GM08714 (cell line): ENCODE measurements around the gene AADAT.

Experiments used
- H3K4me3 ChIP-seq: fragments of 200-500 bp; sonication (Bioruptor generic); 2 replicates; pipeline ENCODE4 v1.5.1; 2014; ENCODE audit warnings: mild to moderate bottlenecking, low read length, inconsistent platforms
- ZNF274 ChIP-seq: IDR thresholded peaks from 2 replicates; pipeline ENCODE4 v1.6.1; 2012; ENCODE audit warnings: mild to moderate bottlenecking, low read depth, low read length

AADAT gene

DNA sequence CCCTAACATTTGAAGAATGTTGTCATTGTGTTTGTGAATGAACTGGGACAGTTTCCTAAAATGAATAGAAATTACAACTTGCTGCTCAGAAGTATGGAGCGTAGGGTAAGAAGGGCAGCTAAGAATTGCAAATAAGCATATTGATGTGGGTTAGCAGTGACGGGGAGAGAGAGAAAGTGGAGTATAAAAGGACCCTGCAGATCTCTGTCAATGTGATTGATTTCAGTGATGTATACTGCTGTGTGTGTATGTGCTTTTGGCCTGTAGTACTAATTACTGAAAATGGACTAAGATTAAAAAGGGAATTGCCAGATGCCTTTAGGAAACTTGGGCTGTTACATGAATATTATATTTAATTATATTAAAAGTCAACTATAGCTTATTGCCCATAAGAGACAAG is 55.8 kb downstream of the AADAT start:
- TF ChIP-seq ZNF274: no peak
- no peak overlapping the region for H3K4me3 ChIP-seq

- no peak for TF ChIP-seq ZNF274
- no peak overlapping the region for H3K4me3 ChIP-seq
Measured at GRCh38 chr4:170030121-170030520, 59.6 kb downstream of the AADAT start.

- H3K4me3 ChIP-seq: peak overlapping the region; percentile 55; the same call in 1 of the 2 replicates
Measured at GRCh38 chr4:170027181-170027829, 62.5 kb downstream of the AADAT start.

GRCh38 chr4:170026253-170027021 is 63.3 kb downstream of the AADAT start, which contains the start of gene MFAP3L:
MFAP3L (minus strand) TSS chr4:170026395; CDS start chr4:170005877, 20,518 bp downstream.
- H3K4me3 ChIP-seq: peak within 1 kb of the TSS; percentile 69; the same call in 1 of the 2 replicates
- no peak for TF ChIP-seq ZNF274

More at GRCh38 chr4:170027181-170027829, 62.5 kb downstream of the AADAT start:
- TF ChIP-seq ZNF274: no peak

- TF ChIP-seq ZNF274: no peak
Measured at GRCh38 chr4:170025523-170026252, 64.1 kb downstream of the AADAT start.

DNA sequence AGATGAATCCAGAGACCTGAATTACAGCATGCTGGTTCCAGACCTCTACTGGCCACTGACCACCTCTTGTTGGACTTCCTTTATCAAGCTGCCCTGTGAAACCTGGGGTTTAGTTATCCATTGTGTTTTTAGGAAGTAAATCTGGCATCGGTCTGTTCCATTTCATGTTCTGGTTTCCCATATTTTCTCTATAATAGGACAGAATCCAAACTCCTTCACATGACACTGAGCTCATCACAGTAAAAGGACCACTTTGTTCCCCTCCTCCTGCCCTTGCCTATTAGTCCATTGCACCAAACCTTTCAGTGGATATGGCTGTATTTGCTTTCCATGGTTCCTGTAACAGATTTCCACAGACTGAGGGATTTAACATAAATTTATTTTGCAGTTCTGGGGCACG is 67.5 kb downstream of the AADAT start:
- TF ChIP-seq ZNF274: no peak
- no peak overlapping the region for H3K4me3 ChIP-seq

More at GRCh38 chr4:170025523-170026252, 64.1 kb downstream of the AADAT start:
- peak overlapping the region; percentile 69; the same call in 1 of the 2 replicates for H3K4me3 ChIP-seq

DNA sequence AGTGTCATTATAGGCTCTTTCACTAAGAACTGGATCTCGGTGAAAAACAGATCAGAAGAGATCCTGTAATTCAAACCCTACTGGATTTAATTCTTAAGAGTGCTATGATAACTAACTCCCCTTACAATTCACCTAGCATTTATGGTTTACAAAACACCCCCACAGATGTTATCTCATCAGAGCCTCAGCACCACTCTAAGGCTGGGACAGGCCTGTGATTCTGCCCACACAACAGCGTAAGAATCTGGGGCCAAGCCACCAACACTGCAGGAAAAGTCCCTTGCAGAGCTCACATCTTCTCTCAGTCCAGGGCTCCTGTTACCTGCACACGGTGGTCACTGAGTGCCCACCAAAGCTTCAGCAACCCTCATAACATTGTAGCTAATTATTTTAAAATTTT is 72.5 kb downstream of the AADAT start:
- H3K4me3 ChIP-seq: no peak overlapping the region
- TF ChIP-seq ZNF274: no peak

- no peak for TF ChIP-seq ZNF274
- no peak overlapping the region for H3K4me3 ChIP-seq
Measured at GRCh38 chr4:170015285-170015684, 74.5 kb downstream of the AADAT start.

DNA sequence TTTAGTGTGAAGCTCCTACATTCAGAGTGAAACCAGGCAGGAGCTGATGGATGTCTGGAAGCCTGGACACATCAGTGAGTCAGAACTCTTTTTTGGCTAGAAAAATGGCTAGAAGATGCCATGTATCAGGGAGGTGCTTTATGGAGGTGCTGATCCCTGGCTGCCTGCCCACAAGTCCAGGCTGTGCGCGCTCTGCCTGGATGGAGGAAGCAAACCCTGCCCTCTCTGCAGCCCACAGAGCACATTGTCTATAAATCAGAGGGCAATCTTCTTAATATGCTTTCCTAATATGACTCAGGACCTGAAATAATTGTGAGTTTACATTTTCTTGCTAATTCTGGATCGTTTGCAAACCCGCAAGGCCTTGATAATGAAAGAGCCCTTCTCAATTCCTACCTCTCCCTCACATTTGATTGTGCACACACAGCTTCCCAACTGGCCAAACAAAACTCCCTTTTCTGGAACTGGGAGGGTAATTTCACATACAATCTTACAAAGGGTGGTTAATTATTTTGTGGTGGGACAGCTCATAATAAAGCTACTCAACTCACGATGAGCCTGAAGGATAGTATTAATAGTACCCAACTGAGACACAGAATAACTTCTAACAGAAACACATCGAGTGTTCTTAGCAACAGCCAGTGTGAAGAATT is 75.3 kb downstream of the AADAT start:
- TF ChIP-seq ZNF274: no peak
- H3K4me3 ChIP-seq: no peak overlapping the region

GRCh38 chr4:170012629-170012958 is 77.2 kb downstream of the AADAT start:
- H3K4me3 ChIP-seq: no peak overlapping the region
- TF ChIP-seq ZNF274: no peak

- H3K4me3 ChIP-seq: no peak overlapping the region
- TF ChIP-seq ZNF274: no peak
Measured at GRCh38 chr4:170011921-170012628, 77.7 kb downstream of the AADAT start.
